Activated CD4-positive, alpha-beta T cell treated with anti-CD3 and anti-CD28 coated beads, Interleukin-2, amount 50 U/mL, for 16 hours (primary cell): ENCODE data around the gene KRTAP1-3.
"Not testable (repeated sequence)": the region's sequence is repeated elsewhere in the genome, so short reads cannot be mapped to it uniquely, and the experiment has no call there.

ENCODE experiments used
- DNase-seq: peaks from one replicate; pipeline ENCODE4 v3.0.0-alpha.2; 2020

KRTAP1-3 gene

GRCh38 chr17:41054025-41054424 is 19.4 kb upstream of the KRTAP1-3 start:
- no peak for DNase-seq

GRCh38 chr17:41052566-41052965 is 17.9 kb upstream of the KRTAP1-3 start:
- DNase-seq = no peak

GRCh38 chr17:41049110-41049509 is 14.4 kb upstream of the KRTAP1-3 start:
- DNase-seq = no peak

GRCh38 chr17:41048441-41048840 is 13.8 kb upstream of the KRTAP1-3 start:
- DNase-seq = no peak

GRCh38 chr17:41046735-41047465 is 12.2 kb upstream of the KRTAP1-3 start, which contains the start of gene KRTAP2-1:
TSS of gene KRTAP2-1 (minus strand) at chr17:41047316. CDS start at chr17:41047267, 49 bp downstream.
- not testable (repeated sequence) for DNase-seq

GRCh38 chr17:41042953-41043352 is 8.3 kb upstream of the KRTAP1-3 start:
- no peak for DNase-seq

- DNase-seq = not testable (repeated sequence)
These were observed 6.3 kb upstream of the KRTAP1-3 start, which contains the start of gene KRTAP1-1 for GRCh38 chr17:41040783-41041571. TSS of gene KRTAP1-1 (minus strand) at chr17:41041450. CDS start at chr17:41041397, 53 bp downstream.

- DNase-seq = no peak
These were observed 3.2 kb upstream of the KRTAP1-3 start for GRCh38 chr17:41037853-41038350.

- DNase-seq = no peak
These were observed 4.9 kb downstream of the KRTAP1-3 start, which contains the start of gene KRTAP1-4 for GRCh38 chr17:41029633-41030245. TSS of gene KRTAP1-4 (minus strand) at chr17:41030195. CDS start at chr17:41030078, 117 bp downstream.

GRCh38 chr17:41026715-41027471 is 7.8 kb downstream of the KRTAP1-3 start, which contains the start of gene KRTAP1-5:
TSS of gene KRTAP1-5 (minus strand) at chr17:41027208. CDS start at chr17:41027155, 53 bp downstream.
- DNase-seq = no peak

- no peak for DNase-seq
These were observed 10.0 kb downstream of the KRTAP1-3 start for GRCh38 chr17:41024697-41025096.

GRCh38 chr17:41020336-41020735 is 14.3 kb downstream of the KRTAP1-3 start:
- no peak for DNase-seq

GRCh38 chr17:41019415-41019814 is 15.3 kb downstream of the KRTAP1-3 start:
- no peak for DNase-seq

- DNase-seq = no peak
These were observed 16.1 kb downstream of the KRTAP1-3 start for GRCh38 chr17:41018541-41018940.

- DNase-seq = no peak
These were observed 18.0 kb downstream of the KRTAP1-3 start for GRCh38 chr17:41016578-41017215.

- no peak for DNase-seq
These were observed 19.2 kb downstream of the KRTAP1-3 start for GRCh38 chr17:41015454-41015853.

GRCh38 chr17:41013606-41014005 is 21.1 kb downstream of the KRTAP1-3 start:
- DNase-seq = no peak

- no peak for DNase-seq
These were observed 21.5 kb downstream of the KRTAP1-3 start for GRCh38 chr17:41013181-41013580.

- DNase-seq = no peak
These were observed 22.2 kb downstream of the KRTAP1-3 start for GRCh38 chr17:41012326-41013120.

GRCh38 chr17:41010441-41010840 is 24.2 kb downstream of the KRTAP1-3 start:
- DNase-seq = no peak

GRCh38 chr17:41009936-41010335 is 24.7 kb downstream of the KRTAP1-3 start:
- DNase-seq = no peak
